Epithelial cell of prostate (primary cell): ENCODE results near the gene RPS15.
"Not testable (repeated sequence)": the region's sequence is repeated elsewhere in the genome, so short reads cannot be mapped to it uniquely, and the experiment has no call there.

Experiments used
- DNase-seq: peaks from one replicate; pipeline ENCODE4 v3.0.0-alpha.2; 2011; ENCODE audit warnings: low read depth, low spot score
- H3K27ac ChIP-seq: fragments of 450-650 bp; 2 replicates; pipeline ENCODE4 v1.5.1; 2017; ENCODE audit warnings: mild to moderate bottlenecking

RPS15 gene

DNA sequence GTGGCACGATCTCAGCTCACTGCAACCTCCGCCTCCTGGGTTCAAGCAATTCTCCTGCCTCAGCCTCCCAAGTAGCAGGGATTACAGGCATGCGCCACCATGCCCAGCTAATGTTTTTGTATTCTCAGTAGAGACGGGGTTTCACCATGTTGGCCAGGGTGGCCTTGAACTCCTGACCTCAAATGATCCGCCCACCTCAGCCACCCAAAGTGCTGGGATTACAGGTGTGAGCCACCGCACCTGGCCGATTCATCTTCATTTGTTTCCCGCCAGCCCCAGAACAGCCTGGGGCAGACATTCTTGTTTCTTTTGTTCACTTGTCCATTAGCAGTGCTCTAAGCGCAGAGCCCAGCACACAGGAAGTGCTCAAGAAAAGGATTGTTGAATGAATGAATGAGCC, 38.9 kb downstream of the RPS15 start:
- DNase-seq, H3K27ac ChIP-seq: not testable (repeated sequence)

DNA sequence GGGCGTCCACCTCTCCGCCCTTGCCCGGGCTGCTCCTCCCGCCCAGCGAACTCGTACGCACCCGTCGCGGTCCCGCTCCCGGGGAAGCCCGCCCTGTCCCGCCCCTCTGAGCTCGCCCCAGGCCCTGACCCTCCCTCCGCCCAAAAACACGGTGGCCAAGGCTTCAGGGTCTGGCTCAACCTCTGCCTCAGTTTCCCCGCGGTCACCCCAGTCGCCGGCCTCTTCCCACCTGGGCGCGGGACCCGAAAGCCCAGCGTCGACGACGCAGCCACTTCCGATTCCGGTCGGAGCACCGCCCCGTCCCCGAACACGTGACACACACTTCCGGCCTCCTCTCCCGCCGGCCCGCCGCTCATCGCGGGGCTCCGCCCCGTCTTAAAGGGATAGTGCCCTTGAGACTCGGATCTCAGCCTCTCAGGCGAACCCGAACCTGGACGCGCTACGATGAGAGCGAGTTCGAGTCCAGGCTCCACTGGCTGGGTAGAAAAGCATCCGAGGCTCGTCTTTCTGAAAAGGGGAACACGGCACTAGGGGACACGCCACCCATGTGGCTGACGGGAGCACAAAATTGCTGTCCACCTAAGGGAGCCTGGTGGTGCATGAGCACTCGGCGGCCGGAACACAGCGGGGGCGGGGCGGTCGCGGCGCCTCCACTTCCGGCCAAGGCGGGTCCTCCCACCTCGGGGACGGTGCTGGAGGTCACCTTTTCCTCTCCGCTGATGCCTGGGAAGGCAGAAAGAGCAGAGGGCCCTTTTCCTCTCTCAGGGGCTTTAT, 40.9 kb downstream of the RPS15 start, which contains the start of gene C19orf25:
Gene C19orf25, minus strand, starts transcription at position 282 of the 774 bp plus-strand sequence. CDS start 312 bp downstream, outside the sequence.
- peak within 1 kb of the TSS; percentile 39 for H3K27ac ChIP-seq
- peak; percentile 63 for DNase-seq

DNA sequence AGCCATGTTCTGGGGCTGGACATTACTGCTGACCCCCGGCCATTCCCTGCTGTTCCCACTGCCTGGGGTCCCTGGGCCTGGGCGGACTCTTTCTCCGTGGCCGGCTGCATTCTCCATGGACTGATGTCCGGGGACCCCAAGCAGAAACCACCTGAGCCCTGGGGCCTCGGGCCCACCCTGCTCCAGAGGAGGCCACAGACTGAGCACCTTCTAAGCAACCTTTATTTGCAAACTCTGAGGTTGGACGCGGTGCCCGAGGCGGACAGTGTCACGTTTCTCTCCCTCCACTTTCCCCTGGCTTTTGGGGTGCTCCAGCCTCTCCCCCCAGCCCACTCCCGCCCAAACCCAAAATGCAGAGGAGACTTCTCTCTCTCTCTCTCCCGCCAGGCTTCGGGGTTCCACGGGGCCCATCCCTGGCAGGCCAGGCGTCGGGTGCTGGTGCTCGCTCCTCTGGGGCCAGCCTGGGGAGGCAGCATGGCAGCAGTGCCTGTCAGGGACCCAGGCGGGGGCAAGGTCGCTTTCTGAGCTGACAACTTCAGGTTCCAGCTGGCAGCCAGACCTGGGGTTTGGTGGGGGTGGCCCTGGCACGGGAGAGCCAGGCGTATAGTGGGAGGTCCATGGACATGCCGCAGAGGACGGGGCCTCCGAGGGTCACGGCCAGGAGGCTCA, 43.2 kb downstream of the RPS15 start:
- no peak overlapping the region for H3K27ac ChIP-seq
- DNase-seq: no peak

DNA sequence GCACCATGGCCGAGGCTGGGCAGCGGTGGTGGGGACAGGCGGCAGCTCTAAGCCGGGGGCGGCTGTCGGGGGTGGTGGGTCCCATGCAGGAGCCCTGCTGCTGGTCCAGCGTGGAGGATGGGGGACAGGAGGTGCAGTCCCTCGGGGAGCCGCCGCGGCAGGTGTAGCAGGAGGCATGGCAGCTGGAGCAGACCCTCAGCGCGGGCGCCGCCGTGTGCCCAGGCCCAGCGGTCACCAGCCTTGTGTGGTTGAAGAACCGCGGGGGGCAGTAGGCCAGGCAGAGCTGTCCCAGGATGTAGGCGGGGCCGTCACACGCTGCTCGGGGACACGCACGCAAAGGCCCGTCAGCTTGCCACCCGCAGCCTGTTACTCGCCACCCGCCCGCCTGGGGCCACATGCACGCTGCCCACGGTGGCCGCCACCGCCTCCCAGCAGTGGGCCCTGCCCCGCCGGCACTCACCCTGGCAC, 43.7 kb downstream of the RPS15 start:
- no peak for DNase-seq
- no peak overlapping the region for H3K27ac ChIP-seq

DNA sequence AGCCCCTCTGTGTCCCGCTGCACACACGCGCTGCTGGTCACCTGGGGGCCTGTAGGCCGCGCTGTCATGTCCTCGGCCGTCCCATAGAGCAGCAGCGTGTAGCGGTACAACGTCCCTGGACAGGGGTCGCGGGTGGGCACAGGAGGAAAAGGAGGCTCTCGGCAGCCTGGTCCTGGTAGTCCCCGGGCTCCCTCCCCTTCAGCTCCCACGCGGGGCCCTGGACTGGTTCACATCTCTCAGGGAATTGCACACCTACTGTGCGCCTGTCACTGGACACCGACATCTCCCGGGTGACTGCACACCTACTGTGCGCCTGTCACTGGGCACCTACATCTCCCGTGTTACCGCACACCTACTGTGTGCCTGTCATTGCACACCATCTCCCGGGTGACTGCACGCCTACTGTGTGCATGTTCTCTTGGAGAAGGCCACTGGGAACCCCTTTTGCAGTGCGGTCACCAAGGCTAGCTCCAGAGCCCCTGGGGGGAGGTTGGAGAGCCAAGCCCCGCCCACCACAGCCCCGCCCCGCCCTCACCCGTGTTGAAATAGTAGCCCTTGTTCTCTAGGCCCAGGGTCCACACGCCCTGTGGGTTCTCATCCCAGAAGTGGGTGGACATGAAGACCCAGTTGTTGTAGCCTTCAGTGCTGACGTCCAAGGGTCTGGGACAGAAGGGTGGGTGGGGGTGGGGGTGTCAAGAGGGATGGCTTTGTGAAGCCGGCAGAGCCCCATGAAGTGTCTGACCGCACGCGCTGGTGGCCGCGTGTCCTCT, 44.4 kb downstream of the RPS15 start:
- no peak for DNase-seq
- no peak overlapping the region for H3K27ac ChIP-seq

DNA sequence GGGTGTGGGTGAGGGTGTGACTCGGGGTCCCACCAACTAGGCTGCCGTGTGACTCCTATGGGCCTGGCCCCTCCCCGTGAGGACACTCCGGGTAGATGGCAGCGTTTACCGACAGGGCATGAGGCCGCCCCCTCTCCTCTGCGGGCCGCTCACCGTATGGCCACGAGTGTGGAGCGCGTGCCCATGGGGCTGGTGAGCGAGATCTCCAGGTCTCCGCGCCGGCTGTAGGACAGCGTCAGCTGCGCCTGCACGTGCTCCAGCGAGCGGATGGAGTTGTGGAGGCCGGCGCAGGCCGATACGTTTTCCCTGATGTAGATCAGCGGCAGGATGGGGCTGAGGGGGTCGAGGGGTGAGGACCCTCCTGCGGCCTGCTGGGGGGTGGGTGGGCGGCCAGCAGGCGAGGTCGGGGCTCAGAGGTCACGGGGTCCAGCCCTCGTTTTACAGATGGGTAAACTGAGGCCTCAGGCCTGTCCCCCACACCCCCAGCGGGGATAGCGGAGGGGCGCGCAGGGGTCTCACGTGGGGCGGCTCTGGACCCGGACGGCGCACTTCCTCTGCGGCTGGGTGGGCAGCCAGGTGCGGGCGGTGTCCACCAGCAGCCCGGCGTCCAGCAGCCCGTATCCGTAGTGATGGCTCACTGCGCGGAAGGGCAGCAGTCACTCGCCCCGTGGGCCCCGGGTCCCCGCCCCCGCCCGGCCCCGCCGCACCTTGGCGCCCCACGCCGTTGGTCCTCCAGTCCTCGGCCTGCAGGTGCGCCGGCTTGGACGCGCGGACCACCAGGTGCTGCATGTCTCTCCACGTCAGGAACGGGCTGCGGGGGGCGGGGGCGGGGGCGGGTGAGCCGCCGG, 45.2 kb downstream of the RPS15 start:
- DNase-seq: no peak
- H3K27ac ChIP-seq: no peak overlapping the region

GRCh38 chr19:1483979-1484428, 45.8 kb downstream of the RPS15 start:
- no peak overlapping the region for H3K27ac ChIP-seq
- DNase-seq: no peak

DNA sequence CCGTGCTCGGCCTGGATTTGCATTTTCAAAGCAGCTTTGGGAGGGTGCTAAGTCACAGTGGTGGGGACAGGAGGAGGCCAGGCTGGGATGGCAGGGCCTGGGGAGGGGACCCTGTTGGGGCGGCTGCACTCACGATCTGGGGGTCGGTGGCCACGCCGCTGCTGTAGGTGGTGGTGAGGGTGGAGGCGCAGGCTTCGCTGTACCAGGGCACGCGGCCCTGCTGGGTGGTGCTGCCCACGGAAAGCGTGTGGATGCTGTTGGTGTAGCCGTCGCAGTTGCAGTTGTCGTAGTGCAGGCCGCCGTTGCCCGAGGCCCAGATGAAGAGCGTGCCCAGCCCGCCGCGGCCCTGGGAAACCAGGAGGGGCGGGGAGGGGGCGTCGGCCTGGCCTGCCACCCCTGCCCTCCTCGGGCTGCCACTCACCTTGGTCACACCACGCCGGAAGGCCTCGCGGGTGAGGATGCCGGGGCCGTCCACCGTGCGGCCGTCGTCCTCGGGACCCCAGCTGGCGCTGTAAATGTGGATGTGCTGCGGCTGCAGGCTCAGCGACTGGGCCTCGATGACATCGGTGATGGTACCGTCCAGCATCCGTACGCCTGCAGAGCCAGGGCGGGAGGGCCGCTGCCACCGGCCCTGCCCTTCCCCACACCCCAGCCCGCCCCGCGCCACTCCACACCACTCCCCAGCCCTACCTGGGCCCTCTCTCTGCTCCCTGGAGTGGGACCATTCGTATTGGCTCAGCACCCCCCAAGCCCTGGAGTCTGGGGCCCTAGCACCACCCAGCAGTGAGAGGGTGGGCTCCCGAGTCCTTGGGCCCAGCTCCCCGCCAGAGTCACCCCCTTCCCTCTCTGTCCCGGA, 48.8 kb downstream of the RPS15 start:
- no peak overlapping the region for H3K27ac ChIP-seq
- no peak for DNase-seq

- no peak overlapping the region for H3K27ac ChIP-seq
- no peak for DNase-seq
These were observed 49.5 kb downstream of the RPS15 start for GRCh38 chr19:1487576-1488281.

GRCh38 chr19:1488282-1488601, 50.0 kb downstream of the RPS15 start:
- DNase-seq: no peak
- no peak overlapping the region for H3K27ac ChIP-seq

DNA sequence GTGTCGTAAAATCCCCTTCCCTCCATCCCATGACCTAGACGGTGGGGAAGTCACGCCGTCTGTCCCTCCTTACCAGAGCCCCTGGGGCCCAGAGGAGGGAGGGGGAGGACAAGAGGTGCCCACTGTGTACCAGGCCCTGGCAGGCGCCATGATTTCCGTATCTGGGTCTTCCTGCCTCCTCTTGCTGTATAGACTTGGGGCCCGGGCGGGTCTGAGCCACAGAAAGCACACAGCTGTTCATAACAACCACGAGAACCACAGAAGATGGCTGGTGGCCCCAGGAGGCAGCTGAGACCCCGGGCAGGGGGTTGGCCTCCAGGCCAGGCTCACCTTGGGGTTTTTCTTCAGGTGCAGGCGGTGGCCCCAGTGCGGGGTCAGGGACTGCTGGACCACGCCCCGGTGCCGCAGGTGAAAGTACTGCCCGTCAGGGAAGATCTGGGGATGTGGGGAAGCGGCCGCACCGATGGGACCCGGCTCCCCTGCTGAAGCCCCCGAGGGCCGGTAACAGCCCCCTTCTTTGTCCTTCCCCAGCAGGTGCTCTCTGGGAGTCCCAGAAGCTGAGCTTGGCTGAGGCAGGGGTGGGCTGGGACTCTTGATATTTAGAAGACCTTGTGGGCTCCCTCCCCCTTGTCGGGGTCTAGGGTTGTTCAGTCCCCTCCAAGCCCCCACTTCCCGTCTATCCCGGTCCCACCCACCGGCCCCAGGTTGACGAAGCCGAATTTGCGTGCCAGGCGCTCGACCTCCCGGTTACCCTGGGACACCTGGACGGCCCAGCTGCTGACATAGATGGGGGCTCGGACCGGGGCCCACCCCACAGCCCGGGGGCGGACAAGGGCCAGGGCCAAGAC, 51.5 kb downstream of the RPS15 start:
- H3K27ac ChIP-seq: no peak overlapping the region
- DNase-seq: no peak
